WTC11 (cell line): ENCODE measurements around the gene MLLT1. TPM values are rescaled to one million over a fixed set of nuclear protein-coding genes. Genes with fewer than 3 reads are reported as not detected.

Source experiments
- ATAC-seq: fragments of 200-7000 bp; cut with Tn5 transposase; 2 replicates; pipeline ENCODE4 v1.10.0; 2021; ENCODE audit warnings: mild to moderate bottlenecking, moderate library complexity
- CTCF ChIA-PET: fragments of 300-600 bp; sonication (Branson Sonifier 250); formaldehyde crosslinking; loops from one replicate; lab custom pipeline; 2021; ENCODE audit warnings: antibody characterized with exemption; lab: Charles Lee
- POLR2A ChIA-PET: fragments of 350-600 bp; sonication (Branson Sonifier 250); formaldehyde crosslinking; loops from one replicate; lab custom pipeline; 2021; ENCODE audit warnings: antibody characterized with exemption; lab: Charles Lee
- DNase-seq: peaks from one replicate; pipeline ENCODE4 v3.0.0; 2021; ENCODE audit warnings: low spot score
- H3K27ac Mint-ChIP-seq: 2 replicates; pipeline ENCODE4 v1.8.0; 2021; ENCODE audit warnings: mixed read lengths
- H3K27me3 Mint-ChIP-seq: 2 replicates; pipeline ENCODE4 v1.8.0; 2021; ENCODE audit warnings: low read depth, mild to moderate bottlenecking, moderate library complexity, mixed read lengths
- H3K36me3 Mint-ChIP-seq: 2 replicates; pipeline ENCODE4 v1.8.0; 2021; ENCODE audit warnings: mixed read lengths
- H3K4me1 Mint-ChIP-seq: 2 replicates; pipeline ENCODE4 v1.8.0; 2022; ENCODE audit warnings: mixed read lengths
- H3K4me3 Mint-ChIP-seq: 2 replicates; pipeline ENCODE4 v1.8.0; 2021; ENCODE audit warnings: mild to moderate bottlenecking, moderate library complexity, mixed read lengths
- H3K9me3 Mint-ChIP-seq: 2 replicates; pipeline ENCODE4 v1.8.0; 2021; ENCODE audit warnings: mixed read lengths
- JAZF1 ChIP-seq: fragments of 250-450 bp; sonication (Bioruptor Pico); IDR thresholded peaks from 2 replicates; pipeline ENCODE4 v1.9.0; 2021; ENCODE audit warnings: moderate library complexity, mild to moderate bottlenecking, inconsistent platforms
- MXD4 ChIP-seq: fragments of 250-450 bp; sonication (Bioruptor Pico); IDR thresholded peaks from 2 replicates; pipeline ENCODE4 v1.8.0; 2021; ENCODE audit warnings: mild to moderate bottlenecking, moderate library complexity, borderline replicate concordance
- MYBL2 ChIP-seq: sonication (generic); formaldehyde crosslinking; IDR thresholded peaks from 2 replicates; pipeline ENCODE4 v1.8.1; 2023; ENCODE audit warnings: mild to moderate bottlenecking, moderate library complexity, missing genetic modification reagents
- NFATC4 ChIP-seq: fragments of 250-450 bp; sonication (Bioruptor Pico); IDR thresholded peaks from 2 replicates; pipeline ENCODE4 v1.9.0; 2021; ENCODE audit warnings: mild to moderate bottlenecking
- PRRX2 ChIP-seq: fragments of 250-450 bp; sonication (Bioruptor Pico); IDR thresholded peaks from 2 replicates; pipeline ENCODE4 v1.8.0; 2021; ENCODE audit warnings: mild to moderate bottlenecking
- SMAD4 ChIP-seq: sonication (generic); formaldehyde crosslinking; IDR thresholded peaks from 2 replicates; pipeline ENCODE4 v1.8.0; 2022; ENCODE audit warnings: mild to moderate bottlenecking, missing genetic modification reagents
- SP1 ChIP-seq: sonication (generic); formaldehyde crosslinking; conservative IDR thresholded peaks from 2 replicates; pipeline ENCODE4 v1.8.1; 2022; ENCODE audit warnings: missing genetic modification reagents
- ZBTB21 ChIP-seq: sonication (generic); formaldehyde crosslinking; IDR thresholded peaks from 2 replicates; pipeline ENCODE4 v1.8.1; 2023; ENCODE audit warnings: mild to moderate bottlenecking, missing genetic modification reagents, borderline replicate concordance
- total RNA-seq: library from RNA; stranded (reverse); gene quantifications from 3 replicates; pipeline ENCODE4 v1.2.3, GENCODE V29; 2021
- TF ChIP-seq, protein P1 (sequence below): sonication (generic); formaldehyde crosslinking; IDR thresholded peaks from 2 replicates; pipeline ENCODE4 v1.8.1; 2022; ENCODE audit warnings: mild to moderate bottlenecking, moderate library complexity, missing genetic modification reagents
- TF ChIP-seq, protein P2 (sequence below): fragments of 250-450 bp; sonication (Bioruptor Pico); IDR thresholded peaks from 2 replicates; pipeline ENCODE4 v1.9.0; 2021; ENCODE audit warnings: mild to moderate bottlenecking, borderline replicate concordance
- TF ChIP-seq, protein P3 (sequence below): sonication (generic); formaldehyde crosslinking; IDR thresholded peaks from 2 replicates; pipeline ENCODE4 v1.8.0; 2023; ENCODE audit warnings: missing genetic modification reagents, mild to moderate bottlenecking, borderline replicate concordance
- TF ChIP-seq, protein P4 (sequence below): sonication (generic); formaldehyde crosslinking; IDR thresholded peaks from 2 replicates; pipeline ENCODE4 v1.8.0; 2022; ENCODE audit warnings: mild to moderate bottlenecking, missing genetic modification reagents
- TF ChIP-seq, protein P5 (sequence below): sonication (generic); formaldehyde crosslinking; IDR thresholded peaks from 2 replicates; pipeline ENCODE4 v1.8.1; 2023; ENCODE audit warnings: mild to moderate bottlenecking, moderate library complexity, missing genetic modification reagents
- TF ChIP-seq, protein P6 (sequence below): sonication (generic); formaldehyde crosslinking; IDR thresholded peaks from 2 replicates; pipeline ENCODE4 v1.8.1; 2023; ENCODE audit warnings: mild to moderate bottlenecking, missing genetic modification reagents, moderate library complexity
- TF ChIP-seq, protein P7 (sequence below): fragments of 200-600 bp; IDR thresholded peaks from 2 replicates; pipeline ENCODE4 v1.8.0; 2022; ENCODE audit warnings: antibody characterized with exemption
- TF ChIP-seq, protein P8 (sequence below): fragments of 250-450 bp; sonication (Bioruptor Pico); IDR thresholded peaks from 2 replicates; pipeline ENCODE4 v1.8.0; 2021; ENCODE audit warnings: mild to moderate bottlenecking

Gene MLLT1
- total RNA-seq, 1 experiment from 2014 or later = 58.2 TPM

DNA sequence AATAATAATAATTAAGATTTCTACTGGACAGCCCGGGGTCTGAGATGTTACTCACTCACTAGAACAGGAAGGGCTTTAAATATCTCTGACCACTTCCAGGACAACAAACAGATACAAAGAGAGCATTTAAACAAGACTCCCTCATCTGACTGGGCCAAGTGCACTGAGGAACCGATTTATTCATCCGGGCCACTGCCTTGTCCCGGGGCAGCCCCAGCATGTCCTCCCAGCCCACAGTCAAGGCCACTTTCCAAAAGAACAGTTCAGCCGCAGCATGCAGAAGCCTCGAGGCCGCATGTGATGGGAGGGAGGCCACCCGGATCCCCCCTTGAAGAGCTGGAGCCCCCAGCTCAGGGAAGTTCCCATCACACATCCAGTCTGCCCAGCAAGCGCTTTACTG is 30.5 kb downstream of the MLLT1 start (continued):
- TF ChIP-seq, protein P1, sequence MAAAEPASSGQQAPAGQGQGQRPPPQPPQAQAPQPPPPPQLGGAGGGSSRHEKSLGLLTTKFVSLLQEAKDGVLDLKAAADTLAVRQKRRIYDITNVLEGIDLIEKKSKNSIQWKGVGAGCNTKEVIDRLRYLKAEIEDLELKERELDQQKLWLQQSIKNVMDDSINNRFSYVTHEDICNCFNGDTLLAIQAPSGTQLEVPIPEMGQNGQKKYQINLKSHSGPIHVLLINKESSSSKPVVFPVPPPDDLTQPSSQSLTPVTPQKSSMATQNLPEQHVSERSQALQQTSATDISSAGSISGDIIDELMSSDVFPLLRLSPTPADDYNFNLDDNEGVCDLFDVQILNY (CRISPR knock-in tag) = no peak

DNA sequence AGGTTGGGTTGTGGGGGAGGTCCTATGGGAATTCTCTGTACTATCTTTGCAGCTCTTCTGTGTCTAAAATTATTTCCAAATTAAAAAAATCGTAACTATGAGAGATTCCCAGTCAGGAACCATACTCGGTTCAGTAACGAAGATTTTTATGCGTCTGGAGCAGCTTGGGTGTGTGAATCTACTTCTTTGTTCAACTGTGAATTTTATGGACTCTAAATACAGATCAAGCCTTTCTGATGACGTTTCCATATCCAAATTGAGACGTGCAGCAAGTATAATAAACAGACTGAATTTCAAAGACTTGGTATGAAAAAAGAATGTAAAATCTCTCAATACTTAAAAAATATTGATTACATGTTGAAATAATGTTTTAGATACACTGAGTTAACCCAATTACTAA is 30.9 kb downstream of the MLLT1 start:
- POLR2A ChIA-PET = no interaction called here
- Mint-ChIP-seq H3K9me3 (peaks cover 22% of the 10 kb centered on the region), H3K4me1 (peaks cover 6% of the 10 kb centered on the region), H3K4me3 (no peak overlapping the region), H3K27ac (no peak overlapping the region), H3K27me3 (no peaks in the 10 kb centered on the region)
- DNase-seq (no peak), ATAC-seq (no peak)
- TF ChIP-seq, protein P1 (CRISPR knock-in tag) = no peak
- TF ChIP-seq, protein P2, sequence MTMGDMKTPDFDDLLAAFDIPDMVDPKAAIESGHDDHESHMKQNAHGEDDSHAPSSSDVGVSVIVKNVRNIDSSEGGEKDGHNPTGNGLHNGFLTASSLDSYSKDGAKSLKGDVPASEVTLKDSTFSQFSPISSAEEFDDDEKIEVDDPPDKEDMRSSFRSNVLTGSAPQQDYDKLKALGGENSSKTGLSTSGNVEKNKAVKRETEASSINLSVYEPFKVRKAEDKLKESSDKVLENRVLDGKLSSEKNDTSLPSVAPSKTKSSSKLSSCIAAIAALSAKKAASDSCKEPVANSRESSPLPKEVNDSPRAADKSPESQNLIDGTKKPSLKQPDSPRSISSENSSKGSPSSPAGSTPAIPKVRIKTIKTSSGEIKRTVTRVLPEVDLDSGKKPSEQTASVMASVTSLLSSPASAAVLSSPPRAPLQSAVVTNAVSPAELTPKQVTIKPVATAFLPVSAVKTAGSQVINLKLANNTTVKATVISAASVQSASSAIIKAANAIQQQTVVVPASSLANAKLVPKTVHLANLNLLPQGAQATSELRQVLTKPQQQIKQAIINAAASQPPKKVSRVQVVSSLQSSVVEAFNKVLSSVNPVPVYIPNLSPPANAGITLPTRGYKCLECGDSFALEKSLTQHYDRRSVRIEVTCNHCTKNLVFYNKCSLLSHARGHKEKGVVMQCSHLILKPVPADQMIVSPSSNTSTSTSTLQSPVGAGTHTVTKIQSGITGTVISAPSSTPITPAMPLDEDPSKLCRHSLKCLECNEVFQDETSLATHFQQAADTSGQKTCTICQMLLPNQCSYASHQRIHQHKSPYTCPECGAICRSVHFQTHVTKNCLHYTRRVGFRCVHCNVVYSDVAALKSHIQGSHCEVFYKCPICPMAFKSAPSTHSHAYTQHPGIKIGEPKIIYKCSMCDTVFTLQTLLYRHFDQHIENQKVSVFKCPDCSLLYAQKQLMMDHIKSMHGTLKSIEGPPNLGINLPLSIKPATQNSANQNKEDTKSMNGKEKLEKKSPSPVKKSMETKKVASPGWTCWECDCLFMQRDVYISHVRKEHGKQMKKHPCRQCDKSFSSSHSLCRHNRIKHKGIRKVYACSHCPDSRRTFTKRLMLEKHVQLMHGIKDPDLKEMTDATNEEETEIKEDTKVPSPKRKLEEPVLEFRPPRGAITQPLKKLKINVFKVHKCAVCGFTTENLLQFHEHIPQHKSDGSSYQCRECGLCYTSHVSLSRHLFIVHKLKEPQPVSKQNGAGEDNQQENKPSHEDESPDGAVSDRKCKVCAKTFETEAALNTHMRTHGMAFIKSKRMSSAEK = no peak
- TF ChIP-seq, protein P3, sequence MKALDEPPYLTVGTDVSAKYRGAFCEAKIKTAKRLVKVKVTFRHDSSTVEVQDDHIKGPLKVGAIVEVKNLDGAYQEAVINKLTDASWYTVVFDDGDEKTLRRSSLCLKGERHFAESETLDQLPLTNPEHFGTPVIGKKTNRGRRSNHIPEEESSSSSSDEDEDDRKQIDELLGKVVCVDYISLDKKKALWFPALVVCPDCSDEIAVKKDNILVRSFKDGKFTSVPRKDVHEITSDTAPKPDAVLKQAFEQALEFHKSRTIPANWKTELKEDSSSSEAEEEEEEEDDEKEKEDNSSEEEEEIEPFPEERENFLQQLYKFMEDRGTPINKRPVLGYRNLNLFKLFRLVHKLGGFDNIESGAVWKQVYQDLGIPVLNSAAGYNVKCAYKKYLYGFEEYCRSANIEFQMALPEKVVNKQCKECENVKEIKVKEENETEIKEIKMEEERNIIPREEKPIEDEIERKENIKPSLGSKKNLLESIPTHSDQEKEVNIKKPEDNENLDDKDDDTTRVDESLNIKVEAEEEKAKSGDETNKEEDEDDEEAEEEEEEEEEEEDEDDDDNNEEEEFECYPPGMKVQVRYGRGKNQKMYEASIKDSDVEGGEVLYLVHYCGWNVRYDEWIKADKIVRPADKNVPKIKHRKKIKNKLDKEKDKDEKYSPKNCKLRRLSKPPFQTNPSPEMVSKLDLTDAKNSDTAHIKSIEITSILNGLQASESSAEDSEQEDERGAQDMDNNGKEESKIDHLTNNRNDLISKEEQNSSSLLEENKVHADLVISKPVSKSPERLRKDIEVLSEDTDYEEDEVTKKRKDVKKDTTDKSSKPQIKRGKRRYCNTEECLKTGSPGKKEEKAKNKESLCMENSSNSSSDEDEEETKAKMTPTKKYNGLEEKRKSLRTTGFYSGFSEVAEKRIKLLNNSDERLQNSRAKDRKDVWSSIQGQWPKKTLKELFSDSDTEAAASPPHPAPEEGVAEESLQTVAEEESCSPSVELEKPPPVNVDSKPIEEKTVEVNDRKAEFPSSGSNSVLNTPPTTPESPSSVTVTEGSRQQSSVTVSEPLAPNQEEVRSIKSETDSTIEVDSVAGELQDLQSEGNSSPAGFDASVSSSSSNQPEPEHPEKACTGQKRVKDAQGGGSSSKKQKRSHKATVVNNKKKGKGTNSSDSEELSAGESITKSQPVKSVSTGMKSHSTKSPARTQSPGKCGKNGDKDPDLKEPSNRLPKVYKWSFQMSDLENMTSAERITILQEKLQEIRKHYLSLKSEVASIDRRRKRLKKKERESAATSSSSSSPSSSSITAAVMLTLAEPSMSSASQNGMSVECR (CRISPR knock-in tag) = no peak
- no peak for TF ChIP-seq MYBL2 (CRISPR knock-in tag)
- TF ChIP-seq, all 79 proteins: peak for 0
- CTCF ChIA-PET = no interaction called here
- peaks cover 37% of the 10 kb centered on the region for H3K36me3 Mint-ChIP-seq

DNA sequence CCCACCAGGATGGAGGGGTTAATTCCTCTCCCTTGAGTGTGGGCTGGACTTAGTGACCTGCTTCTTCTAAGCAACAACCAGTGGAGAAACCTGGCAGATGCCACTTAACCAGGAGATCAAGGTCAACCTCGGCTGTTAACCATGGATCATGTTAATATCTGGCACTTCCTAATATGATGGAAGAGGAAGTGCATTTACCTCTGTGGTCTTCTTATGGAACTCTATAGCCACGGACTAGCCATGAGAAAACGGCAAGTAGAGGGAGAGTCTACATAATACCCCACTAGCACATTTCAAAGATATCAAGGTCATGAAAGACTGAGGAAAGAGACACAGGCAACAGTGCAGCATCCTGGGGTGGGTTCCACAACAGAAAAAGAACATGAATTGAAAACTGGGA is 31.4 kb downstream of the MLLT1 start:
- peaks cover 37% of the 10 kb centered on the region for H3K36me3 Mint-ChIP-seq
- peaks cover 9% of the 10 kb centered on the region for H3K4me1 Mint-ChIP-seq
- H3K9me3 Mint-ChIP-seq = peaks cover 22% of the 10 kb centered on the region
- ChIA-PET POLR2A (no interaction called here), CTCF (no interaction called here)
- no peak overlapping the region for H3K27ac Mint-ChIP-seq
- DNase-seq = no peak
- ATAC-seq = no peak
- H3K27me3 Mint-ChIP-seq = no peaks in the 10 kb centered on the region
- no peak overlapping the region for H3K4me3 Mint-ChIP-seq
- TF ChIP-seq SP1 (CRISPR knock-in tag) (no peak), SMAD4 (no peak), ZBTB21 (CRISPR knock-in tag) (no peak), JAZF1 (CRISPR knock-in tag) (no peak), NFATC4 (CRISPR knock-in tag) (no peak), PRRX2 (CRISPR knock-in tag) (no peak), MXD4 (CRISPR knock-in tag) (no peak)
- TF ChIP-seq, protein P4, sequence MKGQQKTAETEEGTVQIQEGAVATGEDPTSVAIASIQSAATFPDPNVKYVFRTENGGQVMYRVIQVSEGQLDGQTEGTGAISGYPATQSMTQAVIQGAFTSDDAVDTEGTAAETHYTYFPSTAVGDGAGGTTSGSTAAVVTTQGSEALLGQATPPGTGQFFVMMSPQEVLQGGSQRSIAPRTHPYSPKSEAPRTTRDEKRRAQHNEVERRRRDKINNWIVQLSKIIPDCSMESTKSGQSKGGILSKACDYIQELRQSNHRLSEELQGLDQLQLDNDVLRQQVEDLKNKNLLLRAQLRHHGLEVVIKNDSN (CRISPR knock-in tag) = no peak
- TF ChIP-seq, protein P5, sequence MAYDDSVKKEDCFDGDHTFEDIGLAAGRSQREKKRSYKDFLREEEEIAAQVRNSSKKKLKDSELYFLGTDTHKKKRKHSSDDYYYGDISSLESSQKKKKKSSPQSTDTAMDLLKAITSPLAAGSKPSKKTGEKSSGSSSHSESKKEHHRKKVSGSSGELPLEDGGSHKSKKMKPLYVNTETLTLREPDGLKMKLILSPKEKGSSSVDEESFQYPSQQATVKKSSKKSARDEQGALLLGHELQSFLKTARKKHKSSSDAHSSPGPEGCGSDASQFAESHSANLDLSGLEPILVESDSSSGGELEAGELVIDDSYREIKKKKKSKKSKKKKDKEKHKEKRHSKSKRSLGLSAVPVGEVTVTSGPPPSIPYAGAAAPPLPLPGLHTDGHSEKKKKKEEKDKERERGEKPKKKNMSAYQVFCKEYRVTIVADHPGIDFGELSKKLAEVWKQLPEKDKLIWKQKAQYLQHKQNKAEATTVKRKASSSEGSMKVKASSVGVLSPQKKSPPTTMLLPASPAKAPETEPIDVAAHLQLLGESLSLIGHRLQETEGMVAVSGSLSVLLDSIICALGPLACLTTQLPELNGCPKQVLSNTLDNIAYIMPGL (CRISPR knock-in tag) = no peak
- TF ChIP-seq, protein P6, sequence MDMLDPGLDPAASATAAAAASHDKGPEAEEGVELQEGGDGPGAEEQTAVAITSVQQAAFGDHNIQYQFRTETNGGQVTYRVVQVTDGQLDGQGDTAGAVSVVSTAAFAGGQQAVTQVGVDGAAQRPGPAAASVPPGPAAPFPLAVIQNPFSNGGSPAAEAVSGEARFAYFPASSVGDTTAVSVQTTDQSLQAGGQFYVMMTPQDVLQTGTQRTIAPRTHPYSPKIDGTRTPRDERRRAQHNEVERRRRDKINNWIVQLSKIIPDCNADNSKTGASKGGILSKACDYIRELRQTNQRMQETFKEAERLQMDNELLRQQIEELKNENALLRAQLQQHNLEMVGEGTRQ = no peak
- TF ChIP-seq, protein P7, sequence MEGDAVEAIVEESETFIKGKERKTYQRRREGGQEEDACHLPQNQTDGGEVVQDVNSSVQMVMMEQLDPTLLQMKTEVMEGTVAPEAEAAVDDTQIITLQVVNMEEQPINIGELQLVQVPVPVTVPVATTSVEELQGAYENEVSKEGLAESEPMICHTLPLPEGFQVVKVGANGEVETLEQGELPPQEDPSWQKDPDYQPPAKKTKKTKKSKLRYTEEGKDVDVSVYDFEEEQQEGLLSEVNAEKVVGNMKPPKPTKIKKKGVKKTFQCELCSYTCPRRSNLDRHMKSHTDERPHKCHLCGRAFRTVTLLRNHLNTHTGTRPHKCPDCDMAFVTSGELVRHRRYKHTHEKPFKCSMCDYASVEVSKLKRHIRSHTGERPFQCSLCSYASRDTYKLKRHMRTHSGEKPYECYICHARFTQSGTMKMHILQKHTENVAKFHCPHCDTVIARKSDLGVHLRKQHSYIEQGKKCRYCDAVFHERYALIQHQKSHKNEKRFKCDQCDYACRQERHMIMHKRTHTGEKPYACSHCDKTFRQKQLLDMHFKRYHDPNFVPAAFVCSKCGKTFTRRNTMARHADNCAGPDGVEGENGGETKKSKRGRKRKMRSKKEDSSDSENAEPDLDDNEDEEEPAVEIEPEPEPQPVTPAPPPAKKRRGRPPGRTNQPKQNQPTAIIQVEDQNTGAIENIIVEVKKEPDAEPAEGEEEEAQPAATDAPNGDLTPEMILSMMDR = no peak
- TF ChIP-seq, protein P8, sequence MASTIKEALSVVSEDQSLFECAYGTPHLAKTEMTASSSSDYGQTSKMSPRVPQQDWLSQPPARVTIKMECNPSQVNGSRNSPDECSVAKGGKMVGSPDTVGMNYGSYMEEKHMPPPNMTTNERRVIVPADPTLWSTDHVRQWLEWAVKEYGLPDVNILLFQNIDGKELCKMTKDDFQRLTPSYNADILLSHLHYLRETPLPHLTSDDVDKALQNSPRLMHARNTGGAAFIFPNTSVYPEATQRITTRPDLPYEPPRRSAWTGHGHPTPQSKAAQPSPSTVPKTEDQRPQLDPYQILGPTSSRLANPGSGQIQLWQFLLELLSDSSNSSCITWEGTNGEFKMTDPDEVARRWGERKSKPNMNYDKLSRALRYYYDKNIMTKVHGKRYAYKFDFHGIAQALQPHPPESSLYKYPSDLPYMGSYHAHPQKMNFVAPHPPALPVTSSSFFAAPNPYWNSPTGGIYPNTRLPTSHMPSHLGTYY (CRISPR knock-in tag) = no peak
